UCSD-AML1 (cell line): ENCODE data around the gene HAGH.
"Not testable (repeated sequence)": the region's sequence is repeated elsewhere in the genome, so short reads cannot be mapped to it uniquely, and the experiment has no call there.

Experiments
- DNase-seq: peaks from one replicate; lab custom pipeline; 2025; ENCODE audit not compliant: unreplicated experiment; lab: John Stamatoyannopoulos, UW

Gene HAGH

DNA sequence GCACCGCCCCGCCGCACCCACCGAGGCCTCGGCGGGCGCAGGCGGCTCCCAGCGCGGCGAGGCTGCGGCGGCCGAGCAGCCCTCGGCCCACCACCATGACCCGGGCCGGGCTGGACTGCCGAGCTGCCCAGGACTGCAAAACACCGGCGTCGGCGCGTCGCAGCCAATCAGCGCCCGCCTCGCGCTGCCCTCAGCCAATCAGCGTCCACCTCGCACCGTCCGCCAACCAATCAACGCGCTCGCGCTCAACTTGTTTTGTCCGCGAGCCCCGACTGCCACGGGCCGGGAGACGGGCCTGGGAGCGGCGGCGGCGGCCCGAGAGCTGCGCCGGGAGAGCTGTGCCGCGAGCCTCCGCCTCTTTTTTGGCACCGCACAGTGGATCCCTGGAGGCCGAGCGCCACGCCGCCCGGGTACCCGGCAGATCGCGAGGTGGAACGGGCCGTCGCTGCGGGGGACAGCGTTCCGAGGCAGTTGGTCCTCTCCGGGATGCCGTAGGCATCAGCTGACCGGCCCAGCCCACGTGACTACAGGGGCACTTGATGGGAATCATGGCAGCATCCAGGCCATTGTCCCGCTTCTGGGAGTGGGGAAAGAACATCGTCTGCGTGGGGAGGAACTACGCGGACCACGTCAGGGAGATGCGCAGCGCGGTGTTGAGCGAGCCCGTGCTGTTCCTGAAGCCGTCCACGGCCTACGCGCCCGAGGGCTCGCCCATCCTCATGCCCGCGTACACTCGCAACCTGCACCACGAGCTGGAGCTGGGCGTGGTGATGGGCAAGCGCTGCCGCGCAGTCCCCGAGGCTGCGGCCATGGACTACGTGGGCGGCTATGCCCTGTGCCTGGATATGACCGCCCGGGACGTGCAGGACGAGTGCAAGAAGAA is at the start of gene HAGH, which contains the start of gene FAHD1:
Gene HAGH (minus strand): TSS at position 135 of the 883 bp plus-strand sequence. CDS start 38 bp downstream, at position 97.
Gene FAHD1 (plus strand): TSS at position 516 of the 883 bp plus-strand sequence. CDS start 33 bp downstream, at position 549.
- peak; percentile 91 for DNase-seq

DNA sequence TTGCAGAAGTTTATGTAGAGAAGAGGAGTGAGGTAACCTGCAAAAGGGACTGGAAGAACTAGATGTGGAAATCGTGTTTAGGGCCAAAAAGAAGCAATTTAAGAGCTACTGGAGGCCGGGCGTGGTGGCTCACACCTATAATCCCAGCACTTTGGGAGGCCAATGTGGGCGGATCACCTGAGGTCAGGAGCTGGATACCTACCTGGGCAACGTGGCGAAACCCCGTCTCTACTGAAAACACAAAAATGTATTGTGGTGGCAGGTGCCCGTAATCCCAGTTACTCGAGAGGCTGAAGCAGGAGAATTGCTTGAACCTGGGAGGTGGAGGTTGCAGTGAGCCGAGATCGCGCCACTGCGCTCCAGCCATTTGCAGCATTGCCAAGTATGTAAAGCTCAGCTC is 49.4 kb upstream of the HAGH start:
- not testable (repeated sequence) for DNase-seq

DNA sequence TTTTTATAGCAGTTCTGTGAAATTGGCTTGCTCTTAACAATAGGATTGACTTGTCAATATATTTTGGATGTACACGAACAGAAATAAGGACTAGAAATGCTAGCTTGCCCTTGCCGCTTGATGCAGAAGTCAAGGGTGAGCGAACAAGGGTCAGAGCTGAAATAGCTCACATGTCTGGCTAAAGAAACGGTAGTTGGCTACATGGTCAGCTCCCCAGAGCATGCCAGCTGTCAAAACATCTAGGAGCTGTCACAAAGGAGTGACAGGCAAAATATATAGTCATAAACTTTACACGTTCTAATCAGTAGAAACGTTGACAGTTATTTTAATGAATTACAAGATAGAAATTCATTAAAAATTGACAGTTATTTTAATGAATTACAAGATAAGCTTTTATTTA is 48.2 kb upstream of the HAGH start:
- DNase-seq: no peak

DNA sequence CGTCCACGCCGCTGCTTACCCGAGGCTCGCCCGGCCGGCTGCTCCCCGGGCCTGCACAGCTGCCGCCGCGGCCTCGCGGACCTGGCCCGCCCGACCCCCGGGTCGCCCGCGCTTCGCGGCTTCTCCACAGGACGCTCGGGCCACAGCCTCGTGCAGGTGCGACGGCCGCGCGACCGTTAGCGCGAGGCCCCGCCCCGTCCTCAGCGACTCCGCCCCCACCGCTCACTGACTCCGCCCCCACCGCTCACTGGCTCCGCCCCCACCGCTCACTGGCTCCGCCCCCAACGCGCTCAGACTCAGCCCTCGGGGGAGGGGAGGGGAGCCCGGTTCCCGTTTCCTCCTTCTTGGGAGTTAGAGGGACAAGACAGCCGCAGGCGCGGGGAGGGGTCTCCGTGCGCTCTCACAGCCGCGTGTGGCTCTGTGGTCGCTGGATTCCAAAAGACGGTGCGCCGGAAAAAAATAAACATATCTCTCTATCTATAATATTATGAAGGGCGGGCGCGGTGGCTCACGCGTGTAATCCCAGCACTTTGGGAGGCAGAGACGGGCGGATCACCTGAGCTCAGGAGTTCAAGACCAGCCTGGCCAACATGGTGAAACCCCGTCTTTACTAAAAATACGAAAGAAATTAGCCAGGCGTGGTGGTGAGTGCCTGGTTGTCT is 45.5 kb upstream of the HAGH start, which contains the start of gene MEIOB:
Gene MEIOB (minus strand): TSS at position 191 of the 662 bp plus-strand sequence. CDS start 3,989 bp downstream, outside the sequence.
- DNase-seq: no peak

DNA sequence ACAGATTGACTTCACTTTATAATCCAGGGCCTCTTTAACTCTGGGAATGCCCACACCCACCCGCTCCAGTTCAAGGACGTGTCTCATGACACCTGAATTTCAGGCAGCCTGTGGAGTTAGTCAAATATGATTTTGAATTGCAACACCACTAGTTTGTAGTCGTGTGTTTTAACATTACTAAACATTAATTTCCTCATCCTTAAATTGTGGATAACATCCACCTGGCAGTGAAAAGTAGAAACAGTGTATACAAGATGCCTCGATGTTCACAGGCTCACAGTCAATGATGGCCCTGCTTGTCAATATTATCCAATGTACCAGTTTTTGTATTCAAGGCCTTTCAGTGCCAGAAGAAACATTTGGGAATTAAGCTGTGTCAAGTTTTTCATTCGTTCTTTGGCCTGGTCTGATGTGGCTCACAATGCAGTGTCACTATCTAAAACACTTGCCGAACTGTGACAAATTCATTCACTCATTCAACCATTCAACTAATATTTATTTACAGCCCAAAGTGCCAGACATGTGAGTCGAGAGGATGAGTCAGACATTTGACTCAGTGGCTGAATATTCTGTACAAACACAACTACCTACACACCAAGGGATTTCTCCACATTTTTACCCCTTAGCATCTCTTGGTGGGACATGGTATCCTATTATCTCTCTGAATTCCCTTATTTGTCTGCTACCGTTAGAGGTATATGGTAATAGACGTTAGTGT is 43.9 kb upstream of the HAGH start:
- DNase-seq: no peak

DNA sequence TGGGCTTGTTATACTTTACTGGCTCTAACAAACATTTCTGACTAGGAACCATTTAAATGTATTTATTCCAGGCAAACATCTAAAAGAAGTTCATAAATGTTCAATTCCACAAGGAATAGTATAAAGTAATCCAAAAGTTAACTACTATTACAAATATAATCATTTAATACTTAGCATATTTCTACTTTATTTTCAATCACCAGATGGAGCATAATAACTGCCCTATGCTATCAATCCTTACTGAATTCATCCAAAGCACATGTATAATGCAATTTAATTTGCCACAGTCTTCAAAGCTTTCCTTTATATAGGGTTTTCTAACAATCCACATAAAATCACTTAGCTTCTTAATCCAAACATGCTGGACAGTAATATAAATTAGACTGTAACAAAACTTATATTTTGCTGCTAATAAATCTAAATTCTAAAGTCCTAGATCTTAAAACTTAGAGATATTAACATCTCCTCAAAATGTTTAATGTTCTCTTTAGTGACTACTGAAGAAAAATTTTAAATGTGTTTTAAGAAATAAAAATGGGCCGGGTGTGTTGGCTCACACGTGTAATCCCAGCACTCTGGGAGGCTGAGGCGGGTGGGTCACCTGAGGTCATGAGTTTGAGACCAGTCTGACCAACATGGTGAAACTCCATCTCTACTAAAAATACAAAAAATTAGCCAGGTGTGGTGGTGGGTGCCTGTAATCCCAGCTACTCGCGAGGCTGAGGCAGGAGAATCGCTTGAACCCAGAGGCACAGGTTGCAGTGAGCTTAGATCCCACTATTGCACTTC is 39.5 kb upstream of the HAGH start:
- DNase-seq: no peak

DNA sequence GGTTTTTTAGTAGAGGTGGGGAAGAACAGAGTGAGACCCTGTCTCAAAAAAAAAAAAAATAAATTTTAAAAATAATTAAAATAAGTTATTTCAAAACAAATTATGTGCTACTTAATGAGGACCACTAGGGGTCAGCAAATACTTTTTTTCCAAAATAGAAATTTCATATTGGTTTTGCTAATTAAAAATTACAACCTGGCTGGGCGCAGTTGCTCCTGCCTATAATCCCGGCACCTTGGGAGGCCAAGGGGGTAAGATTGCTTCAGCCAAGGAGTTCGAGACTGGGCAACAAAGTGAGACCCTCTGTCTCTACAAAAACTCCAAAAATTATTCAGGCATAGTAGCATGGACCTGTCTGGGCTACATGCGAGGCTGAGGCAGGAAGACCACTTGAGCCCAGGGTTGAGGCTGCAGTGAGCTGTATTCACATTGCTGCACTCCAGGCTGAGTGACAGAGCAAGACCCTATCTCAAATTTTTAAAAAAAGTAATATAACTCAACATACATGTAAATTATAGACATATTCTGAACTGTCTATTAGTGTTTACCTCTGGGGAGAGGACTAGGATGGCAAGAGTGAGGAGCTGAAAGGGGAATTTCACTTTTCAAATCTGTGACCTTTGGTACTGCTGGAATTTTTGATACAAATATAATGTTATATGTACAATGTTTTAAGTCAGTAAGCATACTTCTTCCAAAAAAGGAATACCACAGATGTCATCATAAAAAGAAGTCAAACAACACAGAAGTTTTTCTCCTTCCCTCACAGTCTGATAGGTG is 37.2 kb upstream of the HAGH start:
- no peak for DNase-seq

DNA sequence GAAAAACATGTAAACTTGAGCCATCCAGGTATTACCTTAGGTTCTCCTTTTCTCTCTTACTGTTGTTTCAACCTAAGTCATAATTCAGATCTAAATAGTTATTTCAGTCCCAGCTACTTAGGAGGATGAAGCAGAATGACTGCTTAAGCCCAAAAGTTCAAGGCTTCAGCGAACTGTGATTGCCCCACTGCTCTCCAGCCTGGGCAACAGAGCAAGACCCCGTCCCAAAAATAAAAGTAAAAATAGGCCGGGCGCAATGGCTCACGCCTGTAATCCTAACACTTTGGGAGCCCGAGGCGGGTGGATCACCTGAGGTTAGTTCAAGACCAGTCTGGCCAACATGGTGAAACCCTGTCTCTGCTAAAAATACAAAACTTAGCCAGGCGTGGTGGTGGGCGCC is 35.8 kb upstream of the HAGH start:
- no peak for DNase-seq

DNA sequence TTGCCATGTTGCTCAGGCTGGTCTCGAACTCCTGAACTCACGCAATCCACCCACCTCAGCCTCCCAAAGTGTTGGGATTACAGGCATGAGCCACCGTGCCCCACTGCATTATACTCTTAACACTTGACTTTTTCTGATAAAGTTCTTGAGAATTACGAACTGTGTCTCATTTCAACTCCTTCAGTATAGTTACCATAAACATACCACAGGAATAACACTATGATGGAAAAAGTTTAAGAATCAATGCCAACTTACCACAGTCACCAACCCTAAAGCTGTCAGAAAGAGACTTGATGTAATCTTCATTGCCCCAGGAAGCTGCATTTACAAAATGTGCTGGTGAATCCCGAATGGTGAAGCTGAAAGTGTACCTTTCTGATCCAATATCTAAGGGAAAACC is 35.1 kb upstream of the HAGH start:
- no peak for DNase-seq

DNA sequence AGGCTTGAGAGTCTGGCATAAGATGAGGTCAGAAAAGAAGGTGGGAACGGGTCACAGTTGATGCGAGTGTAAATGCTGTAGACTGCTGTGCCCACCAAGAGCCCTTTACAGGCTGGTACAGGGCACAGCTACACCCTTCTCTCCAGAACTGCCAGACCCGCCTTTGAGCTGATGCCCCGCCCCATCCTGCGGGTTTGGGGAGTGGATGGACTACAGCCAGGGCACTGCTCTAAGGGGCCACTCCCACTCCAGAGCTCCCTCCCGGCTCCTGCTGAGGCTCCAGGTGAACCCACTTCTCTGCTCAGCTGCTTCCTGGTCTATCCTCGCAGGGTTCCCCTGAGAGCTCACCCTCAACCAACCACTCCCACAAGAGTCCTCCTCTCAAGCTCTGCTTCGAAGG is 33.0 kb upstream of the HAGH start:
- DNase-seq: no peak

DNA sequence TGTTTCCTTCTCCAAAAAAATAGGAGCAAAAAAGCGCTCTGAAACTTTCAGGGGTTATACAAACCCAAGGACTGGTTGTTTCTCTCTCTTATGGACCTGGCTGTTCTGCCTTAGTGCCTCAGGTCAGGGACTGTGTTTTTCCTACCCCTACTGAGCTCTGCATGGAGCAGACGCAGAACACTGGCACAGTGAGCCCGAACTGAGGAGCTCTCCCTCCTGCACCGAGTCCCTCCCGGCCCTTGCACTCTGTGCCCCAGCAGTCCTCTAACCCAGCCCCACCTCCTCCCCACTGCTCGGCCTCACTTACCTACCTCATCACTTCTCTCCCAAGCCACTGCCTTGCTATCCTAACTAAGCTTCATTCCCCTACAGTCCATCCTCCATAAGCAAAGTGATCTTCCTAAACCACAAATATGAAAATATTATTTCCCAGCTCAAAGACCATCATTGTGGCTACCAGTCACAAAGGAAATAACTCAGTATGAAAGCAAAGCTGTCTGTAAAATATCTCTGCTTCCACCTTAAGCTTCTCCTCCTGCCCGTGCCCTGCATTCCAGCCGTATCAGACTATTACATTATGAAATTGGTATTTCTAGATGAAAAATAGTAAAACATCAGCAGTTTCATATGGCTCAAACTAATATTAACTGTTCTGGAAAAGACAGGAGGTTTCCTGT is 31.7 kb upstream of the HAGH start:
- no peak for DNase-seq

DNA sequence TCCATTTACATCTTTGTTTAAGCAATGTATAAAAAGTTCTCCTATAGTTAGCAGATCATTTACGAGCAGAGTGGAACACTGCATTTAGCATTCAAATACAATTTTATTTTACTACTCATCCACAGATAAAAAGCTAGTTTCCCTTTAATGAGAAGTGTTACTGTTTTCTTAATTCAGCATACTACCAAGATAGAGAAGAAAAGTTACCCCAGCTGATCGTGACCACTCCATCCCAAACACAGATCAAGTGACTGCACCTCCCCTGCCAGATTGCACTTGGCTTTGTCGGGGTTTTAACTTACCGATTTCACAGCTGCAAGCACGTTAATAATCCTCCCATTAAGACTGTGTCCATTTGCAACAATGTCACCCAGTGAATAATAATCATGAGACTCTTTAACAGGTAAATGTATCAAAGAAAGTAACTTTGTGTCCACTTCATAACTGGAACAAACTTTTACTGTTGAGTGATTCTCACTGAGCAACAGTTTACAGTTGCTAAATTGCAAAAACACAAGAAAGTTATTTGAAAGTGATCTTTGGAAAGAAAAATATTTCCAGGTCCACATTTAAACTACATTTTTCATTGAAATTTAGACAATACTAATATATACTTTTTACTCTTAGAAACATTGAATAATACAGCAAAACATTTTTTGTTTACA is 30.9 kb upstream of the HAGH start:
- no peak for DNase-seq

DNA sequence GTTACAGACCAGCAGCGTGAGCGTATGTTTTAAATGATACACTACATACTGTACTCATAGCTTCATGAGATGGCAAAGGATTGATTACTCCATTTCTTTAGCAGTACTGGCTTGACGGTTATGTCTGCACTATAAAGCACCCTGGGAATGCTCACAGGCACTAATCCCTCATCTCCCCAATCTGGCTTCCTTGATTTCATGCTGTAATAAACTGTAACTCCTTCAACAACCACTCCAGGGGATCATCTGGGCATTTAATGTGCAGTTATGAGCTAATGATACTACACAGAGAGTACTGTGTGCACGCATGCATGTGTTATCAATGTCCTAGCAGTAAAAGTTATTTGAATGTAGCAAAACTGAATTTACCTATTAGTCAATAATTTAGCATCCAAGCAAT is 25.2 kb upstream of the HAGH start:
- DNase-seq: no peak

DNA sequence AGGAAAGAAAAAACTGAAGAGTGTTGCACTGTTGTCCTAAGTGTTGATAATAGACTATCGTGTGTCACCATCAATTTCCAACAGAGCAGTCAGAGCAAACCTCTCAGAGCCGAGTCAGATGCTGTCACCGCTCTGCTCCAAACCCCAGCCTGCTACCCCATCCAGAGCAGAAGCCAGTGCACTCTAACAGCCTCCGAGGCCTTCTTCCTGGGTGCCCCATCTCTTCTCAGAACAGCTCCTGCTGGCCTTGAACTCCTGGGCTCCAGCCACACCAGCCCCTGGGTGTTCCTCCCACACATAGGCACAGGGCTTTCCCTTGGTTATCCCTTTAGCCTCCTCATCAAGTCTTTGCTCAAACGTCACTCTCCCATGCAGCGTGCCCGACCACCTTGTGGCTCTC is 24.4 kb upstream of the HAGH start:
- DNase-seq: no peak

DNA sequence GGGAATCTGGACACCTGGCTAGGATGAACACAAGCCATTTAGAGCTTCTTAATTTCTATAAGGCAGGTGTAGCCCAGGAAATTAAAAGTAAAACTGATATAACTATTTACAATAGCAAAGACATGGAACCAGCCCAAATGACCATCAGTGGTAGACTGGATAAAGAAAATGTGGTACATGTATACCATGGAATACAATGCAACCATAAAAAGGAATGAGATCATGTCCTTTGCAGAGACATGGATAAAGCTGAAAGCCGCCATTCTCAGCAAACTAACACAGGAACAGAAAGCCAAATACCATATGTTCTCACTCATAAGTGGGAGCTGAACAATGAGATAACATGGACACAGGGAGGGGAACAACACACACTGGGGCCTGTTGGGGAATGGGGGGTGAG is 19.8 kb upstream of the HAGH start:
- no peak for DNase-seq

DNA sequence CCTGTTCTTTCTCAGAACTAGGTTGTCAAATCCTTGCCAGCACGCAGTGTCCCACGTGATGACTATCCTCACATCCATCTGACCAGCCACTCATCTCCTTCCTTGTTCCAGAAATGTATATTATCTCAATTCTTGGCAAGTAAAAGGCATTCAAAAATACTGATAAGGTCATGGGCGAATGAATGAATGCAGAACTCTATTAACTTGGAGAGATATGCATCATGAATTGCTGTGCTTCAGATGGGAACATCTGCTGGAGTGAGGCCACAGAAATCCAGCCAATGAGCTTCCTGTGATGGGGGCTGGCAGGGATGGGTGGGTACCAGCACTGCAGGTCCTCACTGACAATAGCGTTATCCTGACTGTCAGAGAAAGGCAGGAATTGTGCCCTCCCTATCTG is 19.4 kb upstream of the HAGH start:
- DNase-seq: no peak

DNA sequence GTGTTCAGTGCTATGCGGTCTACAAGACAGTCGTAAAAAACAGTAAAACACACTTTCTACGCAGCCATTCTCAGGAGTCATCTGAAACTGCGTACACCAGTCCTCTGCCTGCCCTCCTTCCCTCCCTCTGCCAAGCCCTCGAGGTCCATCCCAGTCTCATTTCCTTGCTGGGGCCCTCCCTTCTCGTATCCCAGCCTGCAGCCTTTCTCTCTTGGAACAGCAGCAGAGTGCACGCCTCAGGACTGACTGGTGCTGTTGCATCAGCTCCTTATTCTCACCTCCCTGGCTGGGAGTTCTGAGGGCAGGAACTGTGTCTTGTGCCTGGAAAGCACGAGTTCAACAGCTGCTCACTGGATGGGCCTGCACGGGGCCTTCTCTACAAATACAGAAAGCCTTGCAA is 12.9 kb upstream of the HAGH start:
- peak; percentile 45 for DNase-seq

DNA sequence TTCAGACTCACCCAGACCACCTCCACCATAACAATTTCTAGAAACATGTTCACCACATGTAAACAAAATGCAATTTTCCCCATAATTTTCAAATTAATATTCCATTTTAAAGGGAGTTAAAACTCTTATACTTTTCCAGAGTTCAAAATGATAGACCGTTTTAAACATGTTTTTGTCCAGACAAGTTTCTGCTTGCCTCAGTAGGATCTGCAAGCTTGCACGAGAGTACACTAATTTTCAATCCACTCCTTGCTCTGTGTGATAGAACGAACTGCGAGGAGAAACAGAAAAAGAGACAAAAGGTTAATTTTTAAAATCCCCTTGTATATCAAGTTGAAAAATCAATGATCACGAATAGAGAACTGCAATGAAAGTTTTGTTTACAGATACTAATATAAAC is 7.5 kb upstream of the HAGH start:
- no peak for DNase-seq
